ENCODE data around the gene EML6.

Gene EML6

GRCh38 chr2:54949431-54949830 is 226.0 kb downstream of the EML6 start:
- CTCF ChIA-PET = no interaction called here
- DNase-seq (ENCODE audit: low spot score) = no peak

GRCh38 chr2:54950811-54951210 is 227.3 kb downstream of the EML6 start:
- ChIA-PET CTCF (no interaction called here), POLR2A (ENCODE audit: low non-redundant PET) (no interaction called here)
- H3K27ac ChIP-seq = no peak overlapping the region
- no peak for DNase-seq (ENCODE audit: low spot score)
- TF ChIP-seq CTCF (conservative IDR thresholded peaks at IDR 0.05; ENCODE audit: low read depth) = no peak

More at GRCh38 chr2:54949431-54949830, 226.0 kb downstream of the EML6 start:
- no peak for TF ChIP-seq CTCF (conservative IDR thresholded peaks at IDR 0.05; ENCODE audit: low read depth)
- no peak overlapping the region for H3K27ac ChIP-seq
- POLR2A ChIA-PET (ENCODE audit: low non-redundant PET) = no interaction called here

- no peak for DNase-seq (ENCODE audit: low spot score)
- ChIA-PET CTCF (no interaction called here), POLR2A (ENCODE audit: low non-redundant PET) (no interaction called here)
- no peak for TF ChIP-seq CTCF (conservative IDR thresholded peaks at IDR 0.05; ENCODE audit: low read depth)
- H3K27ac ChIP-seq = no peak overlapping the region
These were observed 229.0 kb downstream of the EML6 start for GRCh38 chr2:54952425-54952824.

- no peak overlapping the region for H3K27ac ChIP-seq
- no peak for TF ChIP-seq CTCF (conservative IDR thresholded peaks at IDR 0.05; ENCODE audit: low read depth)
- ChIA-PET POLR2A (ENCODE audit: low non-redundant PET) (no interaction called here), CTCF (no interaction called here)
- no peak for DNase-seq (ENCODE audit: low spot score)
These were observed 229.6 kb downstream of the EML6 start for GRCh38 chr2:54952978-54953456.

- CTCF ChIA-PET = no interaction called here
- DNase-seq (ENCODE audit: low spot score) = no peak
- H3K27ac ChIP-seq = no peak overlapping the region
- no peak for TF ChIP-seq CTCF (conservative IDR thresholded peaks at IDR 0.05; ENCODE audit: low read depth)
- POLR2A ChIA-PET (ENCODE audit: low non-redundant PET) = no interaction called here
These were observed 230.7 kb downstream of the EML6 start for GRCh38 chr2:54954158-54954557.

- CTCF ChIA-PET = no interaction called here
- POLR2A ChIA-PET (ENCODE audit: low non-redundant PET) = no interaction called here
- H3K27ac ChIP-seq = no peak overlapping the region
- no peak for TF ChIP-seq CTCF (conservative IDR thresholded peaks at IDR 0.05; ENCODE audit: low read depth)
- DNase-seq (ENCODE audit: low spot score) = no peak
These were observed 231.4 kb downstream of the EML6 start for GRCh38 chr2:54954705-54955357.

All from RWPE1 (cell line).